Stimulated activated CD8-positive, alpha-beta memory T cell treated with anti-CD3 and anti-CD28 coated beads, Interleukin-12 subunit alpha, Interleukin-12 subunit beta, amount 100 ng/mL, for 4 hours (primary cell): ENCODE data around the gene SND1.

Source experiments
- DNase-seq: peaks from one replicate; pipeline ENCODE4 v3.0.0-alpha.2; 2020; ENCODE audit warnings: low read depth

The SND1 gene

GRCh38 chr7:127730658-127731276 lies 78.8 kb downstream of the SND1 start:
- DNase-seq: no peak

DNA sequence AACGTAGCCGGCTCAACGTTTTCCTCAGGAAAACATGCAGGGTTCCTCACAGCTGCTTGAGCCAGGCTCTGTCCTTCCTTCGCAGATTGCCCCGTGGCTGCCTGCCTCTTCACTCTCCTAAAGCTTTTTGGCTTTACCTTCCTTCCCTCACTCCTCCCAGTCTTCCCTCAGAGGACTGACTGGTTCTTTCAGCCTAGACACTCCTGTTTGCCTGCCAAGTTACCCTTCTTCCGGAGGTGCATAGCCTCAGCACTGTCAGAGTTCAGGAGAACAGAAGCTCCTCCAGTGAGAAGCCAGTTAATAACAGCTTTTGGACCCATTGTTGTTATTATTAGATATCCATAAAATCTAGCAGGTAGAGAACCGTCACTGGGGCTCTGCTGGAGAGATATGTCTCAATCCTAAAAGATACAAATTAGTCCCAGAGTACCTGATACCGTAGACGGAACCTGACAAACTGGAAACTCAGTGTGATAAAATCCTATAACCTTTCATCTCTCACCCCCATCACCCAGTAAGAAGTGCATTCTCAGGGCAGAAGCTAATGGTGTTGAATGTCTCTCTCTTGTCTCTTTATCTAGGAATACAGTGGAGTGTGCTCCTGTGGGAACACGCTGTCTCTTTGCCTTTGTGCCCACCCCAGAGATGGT lies 79.6 kb downstream of the SND1 start:
- DNase-seq: no peak

DNA sequence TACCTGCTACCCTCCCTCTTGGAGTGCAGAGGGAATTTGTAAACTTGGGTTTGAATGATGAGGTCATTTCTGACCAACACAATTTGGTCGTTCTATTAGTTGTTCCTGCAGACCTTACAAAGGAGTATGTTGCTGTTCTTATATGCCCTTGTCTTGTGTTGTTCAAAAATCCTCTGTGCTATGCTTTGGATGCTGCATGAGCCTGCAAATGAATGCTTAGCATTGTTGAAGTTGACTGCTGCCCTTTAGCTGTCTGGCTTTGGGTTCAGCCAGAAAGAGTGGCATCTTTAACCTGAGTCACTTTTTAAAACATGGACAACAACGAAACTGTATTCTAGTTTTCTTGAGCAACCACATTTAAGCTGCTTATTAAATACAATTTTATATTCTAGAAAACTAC lies 80.3 kb downstream of the SND1 start:
- no peak for DNase-seq

- no peak for DNase-seq
Measured at GRCh38 chr7:127733986-127734385, 82.0 kb downstream of the SND1 start.

- no peak for DNase-seq
Measured at GRCh38 chr7:127736511-127736910, 84.5 kb downstream of the SND1 start.

DNA sequence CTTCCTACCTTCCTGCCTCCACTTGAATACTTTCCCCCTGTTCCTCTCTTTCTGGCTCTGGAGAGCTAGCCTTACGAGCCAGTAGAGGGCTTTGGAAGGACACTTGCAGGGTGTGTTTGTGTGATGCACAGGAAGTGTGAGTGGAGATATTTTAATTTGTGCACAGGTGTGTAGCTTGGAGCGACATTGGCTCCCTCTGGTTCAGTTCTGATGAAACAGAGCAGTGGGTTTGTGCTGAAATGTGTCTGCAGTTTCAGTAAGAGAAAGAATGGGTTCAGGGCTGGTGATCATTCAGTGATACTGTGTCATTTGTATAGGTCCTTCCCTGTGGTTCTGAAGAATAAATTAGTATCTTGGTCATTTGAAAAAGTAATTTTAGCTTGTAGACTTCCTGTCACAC lies 86.9 kb downstream of the SND1 start:
- no peak for DNase-seq

DNA sequence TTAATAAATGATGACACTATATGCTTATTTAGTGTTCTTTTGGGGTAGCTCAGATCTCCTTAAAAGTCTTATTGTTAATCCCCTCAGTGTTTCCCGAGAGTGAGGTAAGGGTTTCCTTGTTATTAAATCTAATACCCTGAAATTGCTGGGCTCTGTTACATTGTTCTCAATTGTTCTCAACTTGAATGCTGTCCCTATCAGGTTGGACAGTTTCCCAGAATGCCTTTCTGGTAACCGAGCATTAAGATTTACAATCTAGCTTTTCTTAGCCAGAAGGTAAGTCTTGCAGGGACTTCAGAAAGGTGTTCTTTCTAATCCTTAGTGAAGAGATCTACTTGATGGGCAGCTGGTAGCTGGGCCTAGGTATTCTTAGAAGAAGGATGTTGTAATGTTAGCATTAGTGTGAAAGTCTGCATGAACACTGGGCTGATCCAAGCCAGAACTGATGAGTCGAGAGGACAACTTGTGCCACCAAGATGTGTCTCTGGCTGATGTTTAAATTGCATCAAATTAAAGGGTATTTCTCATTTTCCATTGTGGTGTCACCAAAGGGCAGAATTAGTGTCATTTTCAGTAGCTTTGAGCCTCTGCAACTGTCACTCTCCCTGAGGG lies 89.9 kb downstream of the SND1 start:
- DNase-seq: no peak

DNA sequence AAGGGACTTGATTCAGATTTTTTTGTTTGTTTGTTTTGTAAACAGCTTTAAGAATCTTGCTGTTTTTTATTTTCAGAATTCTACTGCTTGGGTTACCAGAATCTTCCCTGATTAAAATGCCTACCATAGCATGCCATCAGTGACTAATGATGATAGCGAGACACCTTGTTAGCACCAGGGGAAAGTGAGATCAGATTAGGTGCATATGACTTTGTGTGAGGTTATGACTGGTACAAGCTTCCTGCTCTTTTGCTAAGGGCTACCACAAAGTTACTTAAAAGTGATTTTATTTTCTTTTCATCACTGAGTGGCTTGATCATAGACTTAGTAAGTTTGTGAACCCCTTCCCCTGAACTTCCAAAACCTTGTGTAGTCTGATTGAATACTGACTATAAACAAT lies 93.5 kb downstream of the SND1 start:
- DNase-seq: no peak

- no peak for DNase-seq
Measured at GRCh38 chr7:127751062-127751461, 99.1 kb downstream of the SND1 start.

DNA sequence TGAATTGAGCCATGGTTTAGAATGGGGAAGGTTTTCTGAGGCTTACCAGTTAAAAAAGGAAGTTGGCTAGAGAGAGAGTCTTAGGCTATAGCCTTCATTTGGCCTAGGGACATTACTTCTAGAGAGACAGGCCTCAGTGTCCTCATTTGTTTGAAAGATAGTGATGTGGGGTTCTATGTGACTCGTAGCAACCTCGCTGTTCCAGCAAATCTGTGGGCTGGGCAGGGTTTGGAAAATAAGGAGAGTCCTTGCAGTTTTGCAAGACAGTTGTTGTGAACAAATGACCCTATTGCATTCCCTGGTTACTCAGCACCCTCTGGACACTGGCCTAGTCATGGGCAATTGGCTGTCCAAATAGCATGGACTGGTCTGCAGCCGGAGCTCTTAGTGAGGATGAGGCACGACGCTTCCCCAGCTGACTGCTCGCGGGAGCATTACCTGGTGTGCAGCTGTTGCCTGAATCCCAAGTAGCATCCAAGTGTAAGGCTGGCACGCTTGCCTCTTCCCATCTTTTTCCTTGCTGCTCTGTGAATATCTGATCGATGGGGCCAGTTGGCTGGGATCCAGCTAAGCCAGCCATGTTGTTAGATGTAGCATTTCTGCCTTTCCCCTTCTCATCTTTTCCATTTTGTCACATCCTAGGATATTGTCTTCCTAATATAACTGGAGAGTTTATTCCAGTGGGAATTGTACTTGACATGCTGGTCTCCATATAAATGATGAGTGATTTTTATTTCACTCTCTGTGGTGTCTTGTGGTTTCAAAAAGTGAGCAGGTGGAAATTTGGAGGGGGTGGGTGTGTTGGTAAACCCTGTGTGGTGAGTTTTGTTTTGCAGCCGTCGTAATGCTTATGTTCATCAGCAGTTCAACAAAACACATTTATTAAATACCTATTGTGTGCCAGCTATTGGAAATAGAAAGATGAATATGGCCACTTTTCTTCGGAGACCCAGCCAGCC lies 99.8 kb downstream of the SND1 start:
- no peak for DNase-seq

DNA sequence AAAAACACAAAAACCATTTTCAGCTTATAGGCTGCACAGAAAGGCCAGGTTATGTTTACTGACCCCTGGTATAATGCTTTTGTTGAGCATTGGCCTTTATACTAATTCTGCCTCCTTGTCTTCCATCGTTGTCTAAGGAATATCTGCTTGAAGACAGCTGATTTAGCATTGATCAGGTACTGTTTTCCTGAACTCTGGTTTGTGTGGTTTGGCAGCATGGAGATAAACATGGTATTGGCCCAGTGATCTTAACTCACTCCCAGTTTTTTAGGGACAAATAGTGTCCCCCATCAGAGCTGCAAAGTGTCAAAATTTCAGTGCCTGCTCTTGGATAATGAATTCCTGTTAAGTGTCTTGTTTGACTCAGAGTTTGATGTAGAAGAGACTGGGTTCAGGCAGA lies 100.8 kb downstream of the SND1 start:
- DNase-seq: no peak

- DNase-seq: no peak
Measured at GRCh38 chr7:127754457-127754856, 102.5 kb downstream of the SND1 start.

GRCh38 chr7:127755521-127755920 lies 103.5 kb downstream of the SND1 start:
- DNase-seq: no peak

DNA sequence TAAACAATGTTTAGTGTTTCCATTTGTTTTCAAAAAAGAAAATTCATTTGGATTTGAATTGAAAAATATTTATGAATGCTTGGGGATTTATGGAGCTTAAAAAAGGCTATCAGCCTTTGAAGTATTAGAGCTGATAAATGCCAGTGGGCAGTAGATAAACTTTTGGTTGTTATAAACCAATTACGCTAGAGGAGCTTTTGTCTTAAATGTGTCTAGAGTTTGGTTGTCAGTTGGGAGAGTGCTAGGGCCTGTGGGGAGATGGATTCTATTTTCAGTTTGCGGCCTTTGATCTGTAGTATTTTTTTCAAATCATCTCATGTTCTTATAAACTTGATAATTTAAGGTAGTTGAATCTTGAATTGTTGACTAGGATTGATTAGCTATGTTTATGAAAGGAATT lies 104.0 kb downstream of the SND1 start:
- no peak for DNase-seq

DNA sequence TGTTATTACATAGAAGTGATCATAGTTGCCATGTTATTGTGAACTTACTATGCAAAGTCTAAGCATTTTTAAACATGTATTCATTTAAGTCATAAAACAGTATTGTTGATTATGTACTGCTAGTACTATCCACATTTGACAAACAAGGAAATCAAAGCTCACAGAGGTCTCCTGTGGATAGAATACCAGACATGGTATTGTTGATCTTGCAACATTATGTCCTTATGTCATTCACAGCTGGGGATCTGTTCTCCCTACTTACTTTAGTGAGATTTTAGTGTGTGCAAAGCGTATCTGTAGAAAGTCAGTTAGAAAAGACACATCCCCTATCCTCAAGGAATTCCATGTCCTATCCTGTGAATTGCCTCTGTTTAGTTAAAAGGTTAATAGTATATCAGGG lies 106.1 kb downstream of the SND1 start:
- DNase-seq: no peak

GRCh38 chr7:127758845-127759244 lies 106.9 kb downstream of the SND1 start:
- no peak for DNase-seq

- DNase-seq: no peak
Measured at GRCh38 chr7:127759945-127760421, 108.0 kb downstream of the SND1 start.

DNA sequence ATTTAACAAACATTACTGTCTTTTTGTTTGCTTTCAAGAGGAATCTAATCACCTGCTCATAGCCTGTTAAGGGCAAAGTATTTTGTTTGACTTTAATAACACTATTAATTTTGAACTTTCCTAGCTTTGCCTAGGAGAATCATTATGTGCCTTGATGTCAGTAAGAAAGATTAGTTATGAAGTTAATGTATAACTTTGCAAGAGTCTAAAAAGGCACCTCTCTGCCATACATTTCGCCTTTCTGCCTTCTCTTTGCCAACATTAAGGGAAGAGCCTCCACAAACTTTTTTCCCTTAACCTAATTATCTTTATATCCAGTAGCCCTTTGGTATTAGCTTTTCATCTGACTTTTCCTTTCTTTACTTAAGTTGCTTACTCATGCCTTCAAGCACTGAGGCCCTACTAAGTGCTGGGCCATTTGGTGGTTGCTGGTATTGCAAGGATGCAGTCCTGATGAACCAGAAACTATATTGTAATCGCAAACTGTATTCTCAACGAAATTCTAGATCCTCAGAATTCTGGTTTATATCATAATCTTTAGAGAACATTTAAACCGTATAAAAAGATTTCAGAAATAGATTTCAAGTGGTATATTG lies 108.5 kb downstream of the SND1 start:
- DNase-seq: no peak

DNA sequence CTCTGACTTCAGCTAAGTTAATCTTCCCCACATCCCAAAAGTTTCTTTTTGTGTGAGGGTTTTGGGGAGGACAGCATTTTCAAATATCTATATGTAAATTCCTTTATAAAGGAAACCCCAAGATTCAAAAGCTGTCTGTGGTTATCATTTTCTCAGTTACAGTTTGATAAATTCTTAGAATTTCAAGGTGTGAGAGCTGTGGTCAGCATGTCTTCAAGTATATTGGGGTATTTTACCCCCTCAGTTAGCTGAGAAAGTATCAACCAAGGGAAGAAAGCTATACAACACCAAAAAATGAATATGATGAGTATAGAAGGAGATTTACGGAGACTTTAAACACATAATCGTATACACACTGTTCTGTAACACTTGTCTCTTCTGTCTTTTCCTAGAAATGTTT lies 109.2 kb downstream of the SND1 start:
- no peak for DNase-seq

DNA sequence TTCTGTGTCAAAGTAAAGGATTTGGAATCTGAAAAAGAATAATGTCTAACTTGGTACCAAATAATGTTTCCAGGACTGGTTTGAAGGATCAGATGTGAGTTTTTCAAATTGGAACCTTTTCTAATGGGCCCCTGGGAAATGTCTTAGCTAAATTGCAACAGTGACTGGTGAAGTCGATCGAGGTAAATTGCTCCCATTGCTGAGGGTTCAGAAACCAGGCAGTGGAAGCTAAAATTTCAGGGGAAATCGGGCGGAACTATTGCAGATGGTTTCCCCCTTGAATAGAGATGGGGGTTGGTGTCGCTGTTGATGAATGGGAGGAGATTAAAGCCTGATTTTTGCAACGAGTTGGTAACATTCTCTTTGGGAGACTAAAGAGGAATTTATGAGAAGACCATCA lies 112.7 kb downstream of the SND1 start:
- no peak for DNase-seq

- DNase-seq: no peak
Measured at GRCh38 chr7:127765150-127765549, 113.2 kb downstream of the SND1 start.

GRCh38 chr7:127766831-127767459 lies 115.0 kb downstream of the SND1 start:
- no peak for DNase-seq
